ENCODE measurements around the gene KDM5C. TPM values are rescaled to one million over a fixed set of nuclear protein-coding genes. Genes with fewer than 3 reads are reported as not detected.

Gene KDM5C
- total RNA-seq, 1 experiment from 2014 or later: 98.7 TPM

GRCh38 chrX:53244610-53245009, 19.6 kb upstream of the KDM5C start:
- Histone ChIP-seq H2BK20ac (ENCODE audit: low read depth, low read length, poor library complexity, severe bottlenecking) (no peak overlapping the region), H3K14ac (ENCODE audit: insufficient read depth, low read length) (no peak overlapping the region), H3K4me2 (ENCODE audit: insufficient read depth, insufficient read length, low read length) (no peak overlapping the region), H3K79me1 (ENCODE audit: insufficient read depth, low read depth, low read length, poor library complexity, severe bottlenecking) (no peaks in the 10 kb centered on the region), H2AFZ (ENCODE audit: low read length) (no peak overlapping the region), H2BK5ac (ENCODE audit: insufficient read length, low read length) (no peak overlapping the region), H3K23me2 (ENCODE audit: insufficient read length, low read depth, low read length, poor library complexity, severe bottlenecking) (no peaks in the 10 kb centered on the region), H3K23ac (ENCODE audit: insufficient read length, low read depth, low read length) (no peak overlapping the region), H4K5ac (ENCODE audit: insufficient read length, low read depth, low read length) (no peak overlapping the region), H3K79me2 (ENCODE audit: insufficient read depth, low read length) (no peaks in the 10 kb centered on the region), H3K56ac (ENCODE audit: insufficient read length, low read depth, low read length) (no peak overlapping the region), H3K27ac (ENCODE audit: insufficient read length, low read depth, low read length) (no peak overlapping the region), H3K27me3 (ENCODE audit: insufficient read depth, low read length) (no peaks in the 10 kb centered on the region), H3K18ac (ENCODE audit: insufficient read length, low read depth, low read length) (no peak overlapping the region), H3K4ac (ENCODE audit: low read depth, low read length) (no peak overlapping the region), H3T11ph (ENCODE audit: low read length) (no peak overlapping the region), H2BK120ac (ENCODE audit: low read depth, low read length, poor library complexity, severe bottlenecking) (no peak overlapping the region), H2BK12ac (ENCODE audit: insufficient read length, low read depth, low read length) (no peak overlapping the region), H3K9me3 (ENCODE audit: control insufficient read depth, low read depth, low read length) (peaks cover 36% of the 10 kb centered on the region), H2AK5ac (ENCODE audit: insufficient read length, low read length) (no peak overlapping the region), H4K8ac (replicated peaks; ENCODE audit: insufficient read length, low read depth, low read length) (no peak overlapping the region), H4K91ac (ENCODE audit: insufficient read length, low read depth, low read length) (no peak overlapping the region), H3K9ac (ENCODE audit: extremely low read depth, insufficient read length, low read length) (no peak overlapping the region), H3K4me1 (ENCODE audit: insufficient read depth, low read length) (no peaks in the 10 kb centered on the region), H4K20me1 (ENCODE audit: control insufficient read depth, insufficient read depth, insufficient read length) (no peaks in the 10 kb centered on the region), H2BK15ac (ENCODE audit: low read depth, low read length) (no peak overlapping the region)
- no CpG with 5 or more reads among the region's 1 CpG for WGBS (ENCODE audit: extremely low coverage, insufficient read length, low lambda C conversion rate)
- no peak for DNase-seq
- H3K27ac Mint-ChIP-seq: no peak overlapping the region
- peak; percentile 50 for TF ChIP-seq CTCF (conservative IDR thresholded peaks at IDR 0.05)
- H3K36me3 Mint-ChIP-seq (ENCODE audit: insufficient read depth in 1 of 3, low read depth in 3 of 3): peaks cover 9 to 33% (median 20%) of the 10 kb centered on the region in 3 experiments; a peak in 6 of 7 replicates
- H3K27me3 Mint-ChIP-seq (ENCODE audit: low read depth): no peaks in the 10 kb centered on the region; the same call in 1 of the 2 replicates
- H3K9me3 Mint-ChIP-seq: peaks cover 63 to 72% of the 10 kb centered on the region in 2 experiments
- H3K4me3 Mint-ChIP-seq: no peak overlapping the region
- H3K4me1 Mint-ChIP-seq: no peaks in the 10 kb centered on the region
